Naive thymus-derived CD8-positive, alpha-beta T cell (primary cell): Measurements from ENCODE around the gene AOPEP. TPM values are rescaled to one million over a fixed set of nuclear protein-coding genes. Genes with fewer than 3 reads are reported as not detected.

Experiments used
- ATAC-seq, 2 donors: fragments of 150-1000 bp; cut with Tn5 transposase in 1 of 2; sonication (Bioruptor Pico), chemical (Tn5 transposase) in 1 of 2; 1 replicate in 1 of 2; 2 replicates in 1 of 2; pipeline ENCODE4 v1.10.0; 2021; ENCODE audit warnings: mild to moderate bottlenecking in 2 of 2, moderate library complexity in 2 of 2
- POLR2A ChIA-PET: fragments of 350-600 bp; sonication (Branson Sonifier 250); formaldehyde crosslinking; loops from one replicate; lab custom pipeline; 2021; ENCODE audit warnings: antibody characterized with exemption; lab: Charles Lee
- DNase-seq, 10 donors: peaks; one replicate each; pipeline versions ENCODE4 v3.0.0 to v3.0.0-alpha.2; 2020 to 2022
- H3K27ac Mint-ChIP-seq, 10 donors: one replicate each; pipeline ENCODE4 v1.8.0; 2020 to 2022; ENCODE audit warnings: mild to moderate bottlenecking in 10 of 10, mixed read lengths in 10 of 10, moderate library complexity in 4 of 10, inconsistent platforms in 1 of 10
- H3K27me3 Mint-ChIP-seq, 5 donors: one replicate each; pipeline ENCODE4 v1.8.0; 2021 to 2022; ENCODE audit warnings: mixed read lengths in 5 of 5
- H3K36me3 Mint-ChIP-seq, 3 donors: one replicate each; pipeline ENCODE4 v1.8.0; 2020 to 2022; ENCODE audit warnings: mixed read lengths in 3 of 3, mild to moderate bottlenecking in 2 of 3, inconsistent platforms in 1 of 3
- H3K4me1 Mint-ChIP-seq, 4 donors: one replicate each; pipeline ENCODE4 v1.8.0; 2021 to 2022; ENCODE audit warnings: mixed read lengths in 4 of 4
- H3K4me3 Mint-ChIP-seq, 10 donors: one replicate each; pipeline ENCODE4 v1.8.0; 2020 to 2022; ENCODE audit warnings: mild to moderate bottlenecking in 10 of 10, mixed read lengths in 10 of 10, moderate library complexity in 6 of 10, inconsistent platforms in 1 of 10
- H3K9me3 Mint-ChIP-seq, 9 donors: one replicate each; pipeline ENCODE4 v1.8.0; 2020 to 2022; ENCODE audit warnings: mixed read lengths in 9 of 9, mild to moderate bottlenecking in 3 of 9, inconsistent platforms in 1 of 9, moderate library complexity in 1 of 9
- polyA plus RNA-seq, 3 donors: library from polyadenylated mRNA; unstranded; fragments of 300-500 nt; fragmentation: Illumina TruSeq; gene quantifications; one replicate each; pipeline ENCODE4 v1.2.3, GENCODE V29; 2021
- total RNA-seq, 8 experiments: library from RNA in 2 of 8; stranded (reverse) in 2 of 8; gene quantifications; one replicate each; pipeline ENCODE4 v1.2.3 and lab custom pipeline; 2021 to 2026

Gene AOPEP
- total and polyA plus RNA-seq, 5 experiments from 2014 or later: 4.3 to 10.8 (median 7.4) TPM

DNA sequence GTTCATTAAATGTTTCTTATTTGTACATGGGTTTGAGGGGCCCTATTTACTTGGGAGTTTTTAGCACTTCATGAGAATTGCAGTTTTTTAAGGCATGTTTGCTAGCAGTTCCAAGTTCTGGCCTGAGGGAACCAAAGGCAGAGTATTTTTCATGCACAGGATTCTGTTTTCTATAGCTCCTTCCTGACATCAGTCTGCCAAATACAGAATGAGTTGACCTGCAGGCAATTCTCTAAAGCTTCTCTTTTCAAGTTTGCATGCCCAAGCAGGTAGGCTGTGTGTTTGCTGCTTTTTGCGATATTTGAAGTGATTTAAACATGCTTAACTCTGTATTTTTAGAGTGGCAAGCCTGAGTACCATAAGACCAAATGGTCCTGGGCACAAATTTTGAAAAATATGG is 75.8 kb downstream of the AOPEP start:
- Mint-ChIP-seq H3K4me1 (peaks cover 0 to 17% (median 3%) of the 10 kb centered on the region in 4 donors), H3K27ac (no peak overlapping the region), H3K27me3 (no peaks in the 10 kb centered on the region), H3K4me3 (no peak overlapping the region), H3K36me3 (peaks cover 7 to 48% (median 46%) of the 10 kb centered on the region in 3 donors), H3K9me3 (no peaks in the 10 kb centered on the region)
- DNase-seq (no peak), ATAC-seq (no peak)
- POLR2A ChIA-PET: no interaction called here

GRCh38 chr9:94802793-94803192 is 76.3 kb downstream of the AOPEP start:
- H3K27me3 Mint-ChIP-seq: no peaks in the 10 kb centered on the region
- H3K27ac Mint-ChIP-seq: no peak overlapping the region
- no peak overlapping the region for H3K4me3 Mint-ChIP-seq
- ATAC-seq (no peak), DNase-seq (no peak)
- peaks cover 0 to 17% (median 3%) of the 10 kb centered on the region in 4 donors for H3K4me1 Mint-ChIP-seq
- no peaks in the 10 kb centered on the region for H3K9me3 Mint-ChIP-seq
- POLR2A ChIA-PET: no interaction called here
- H3K36me3 Mint-ChIP-seq: peaks cover 7 to 54% (median 52%) of the 10 kb centered on the region in 3 donors

DNA sequence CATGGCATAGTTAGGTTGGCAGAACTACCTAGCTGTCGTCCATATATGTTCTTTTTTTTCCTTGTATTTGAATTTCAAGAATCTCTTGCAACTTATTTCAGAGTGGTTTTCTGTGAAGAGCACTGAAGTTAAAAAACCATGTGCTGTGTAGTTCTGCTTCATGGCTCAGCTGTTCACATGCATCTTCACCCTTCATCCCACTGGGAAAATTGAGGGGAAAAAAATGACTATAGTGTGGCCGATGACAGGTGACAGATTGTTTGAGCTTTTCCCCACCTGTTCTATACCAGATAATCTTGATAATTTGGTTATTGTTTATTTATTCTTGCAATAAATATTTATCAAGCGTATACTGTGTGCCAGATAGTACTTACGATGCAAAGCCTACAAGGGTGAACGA is 77.8 kb downstream of the AOPEP start:
- H3K36me3 Mint-ChIP-seq: peaks cover 7 to 64% (median 46%) of the 10 kb centered on the region in 3 donors
- no peak for ATAC-seq
- POLR2A ChIA-PET: no interaction called here
- no peak overlapping the region for H3K27ac Mint-ChIP-seq
- no peaks in the 10 kb centered on the region for H3K9me3 Mint-ChIP-seq
- no peaks in the 10 kb centered on the region for H3K27me3 Mint-ChIP-seq
- no peak overlapping the region for H3K4me3 Mint-ChIP-seq
- peaks cover 0 to 17% (median 3%) of the 10 kb centered on the region in 4 donors for H3K4me1 Mint-ChIP-seq
- no peak for DNase-seq

- no peak for ATAC-seq
- no peak overlapping the region for H3K27ac Mint-ChIP-seq
- no peaks in the 10 kb centered on the region for H3K27me3 Mint-ChIP-seq
- DNase-seq: no peak
- H3K4me3 Mint-ChIP-seq: no peak overlapping the region
- H3K9me3 Mint-ChIP-seq: no peaks in the 10 kb centered on the region
- peaks cover 6 to 66% (median 43%) of the 10 kb centered on the region in 3 donors for H3K36me3 Mint-ChIP-seq
- peaks cover 0 to 17% (median 3%) of the 10 kb centered on the region in 4 donors for H3K4me1 Mint-ChIP-seq
- POLR2A ChIA-PET: no interaction called here
Measured at GRCh38 chr9:94805051-94805489, 78.6 kb downstream of the AOPEP start.

DNA sequence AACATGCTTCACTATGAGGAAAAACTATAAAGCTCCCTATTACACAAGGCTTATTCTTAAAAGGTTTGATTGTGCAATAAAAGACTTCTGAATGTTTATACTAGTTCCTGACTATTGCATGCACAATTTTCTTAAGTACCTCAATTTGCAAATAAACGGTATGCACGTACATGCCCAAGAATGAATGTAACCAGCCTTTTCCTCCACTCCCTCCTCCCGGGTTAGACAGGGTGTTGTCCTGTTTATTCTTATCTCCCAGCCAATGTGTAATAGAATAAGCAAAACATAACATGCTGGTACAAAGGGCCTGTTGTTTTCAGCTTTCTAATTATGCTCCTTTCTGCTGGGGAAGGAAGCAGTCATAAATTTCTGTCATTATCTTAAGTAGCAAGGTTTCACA is 79.1 kb downstream of the AOPEP start:
- H3K27ac Mint-ChIP-seq: no peak overlapping the region
- DNase-seq (no peak), ATAC-seq (no peak)
- H3K4me1 Mint-ChIP-seq: peaks cover 0 to 17% (median 3%) of the 10 kb centered on the region in 4 donors
- no peaks in the 10 kb centered on the region for H3K9me3 Mint-ChIP-seq
- H3K36me3 Mint-ChIP-seq: peaks cover under 1 to 65% (median 41%) of the 10 kb centered on the region in 3 donors
- POLR2A ChIA-PET: no interaction called here
- no peak overlapping the region for H3K4me3 Mint-ChIP-seq
- no peaks in the 10 kb centered on the region for H3K27me3 Mint-ChIP-seq

- Mint-ChIP-seq H3K27me3 (no peaks in the 10 kb centered on the region), H3K36me3 (peaks cover 0 to 56% (median 36%) of the 10 kb centered on the region in 3 donors), H3K27ac (peak overlapping the region in 1 of 10 donors; percentile 31), H3K4me3 (no peak overlapping the region), H3K4me1 (peaks cover 0 to 17% (median 3%) of the 10 kb centered on the region in 4 donors), H3K9me3 (no peaks in the 10 kb centered on the region)
- POLR2A ChIA-PET: no interaction called here
- no peak for DNase-seq
- ATAC-seq: no peak
Measured at GRCh38 chr9:94806307-94806893, 79.9 kb downstream of the AOPEP start.

- H3K4me1 Mint-ChIP-seq: peaks cover 0 to 14% (median 2%) of the 10 kb centered on the region in 4 donors
- DNase-seq (no peak), ATAC-seq (no peak)
- H3K27me3 Mint-ChIP-seq: no peaks in the 10 kb centered on the region
- H3K4me3 Mint-ChIP-seq: no peak overlapping the region
- POLR2A ChIA-PET: no interaction called here
- H3K36me3 Mint-ChIP-seq: peaks cover 0 to 48% (median 29%) of the 10 kb centered on the region in 3 donors
- H3K27ac Mint-ChIP-seq: no peak overlapping the region
- no peaks in the 10 kb centered on the region for H3K9me3 Mint-ChIP-seq
Measured at GRCh38 chr9:94807556-94807955, 81.1 kb downstream of the AOPEP start.

DNA sequence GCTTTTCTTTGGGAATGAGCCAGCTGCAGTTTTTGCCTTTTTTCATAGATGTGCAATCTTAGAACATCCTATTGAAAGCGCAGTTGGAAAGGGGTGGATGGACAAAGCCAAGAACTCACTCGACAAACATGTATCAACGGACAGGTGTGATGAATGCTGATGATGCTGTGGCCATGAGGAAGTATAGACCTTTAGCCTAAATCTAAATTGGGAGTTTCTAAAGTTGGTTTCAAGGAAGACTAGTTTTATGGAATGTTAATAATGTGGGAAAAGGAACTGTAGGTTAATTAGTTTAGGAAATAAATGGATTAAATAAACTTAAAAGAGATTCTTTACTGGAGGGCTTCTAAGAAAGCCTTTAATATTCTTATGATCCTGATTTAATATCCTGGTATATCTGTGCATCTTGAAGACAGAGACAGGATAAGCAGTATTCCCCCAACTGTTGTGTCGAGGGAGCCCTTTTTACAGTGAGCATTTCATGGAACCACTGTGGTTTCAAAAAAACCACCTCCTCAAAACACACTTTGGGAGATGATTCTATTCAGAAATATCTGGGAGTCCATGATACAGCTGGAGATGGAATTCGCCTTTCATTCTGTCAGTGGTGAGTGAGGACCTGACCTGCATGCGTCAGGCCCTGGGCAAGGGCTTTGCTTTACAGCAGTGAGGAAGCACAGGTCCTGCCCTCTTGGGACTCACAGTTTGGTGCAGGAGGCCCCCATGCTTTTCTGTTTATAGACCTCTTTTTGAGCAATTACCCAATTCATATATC is 82.6 kb downstream of the AOPEP start:
- Mint-ChIP-seq H3K27ac (no peak overlapping the region), H3K4me1 (peaks cover 0 to 9% (median 1%) of the 10 kb centered on the region in 4 donors), H3K27me3 (no peaks in the 10 kb centered on the region), H3K36me3 (peaks cover 0 to 41% (median 32%) of the 10 kb centered on the region in 3 donors), H3K4me3 (no peak overlapping the region), H3K9me3 (no peaks in the 10 kb centered on the region)
- ATAC-seq (no peak), DNase-seq (no peak)
- POLR2A ChIA-PET: no interaction called here

GRCh38 chr9:94809778-94810177 is 83.3 kb downstream of the AOPEP start:
- POLR2A ChIA-PET: no interaction called here
- Mint-ChIP-seq H3K4me1 (peaks cover 0 to 9% (median 1%) of the 10 kb centered on the region in 4 donors), H3K4me3 (no peak overlapping the region), H3K27ac (no peak overlapping the region), H3K9me3 (no peaks in the 10 kb centered on the region), H3K27me3 (no peaks in the 10 kb centered on the region), H3K36me3 (peaks cover 0 to 40% (median 29%) of the 10 kb centered on the region in 3 donors)
- no peak for ATAC-seq
- DNase-seq: no peak

GRCh38 chr9:94811074-94811473 is 84.6 kb downstream of the AOPEP start:
- no peaks in the 10 kb centered on the region for H3K27me3 Mint-ChIP-seq

DNA sequence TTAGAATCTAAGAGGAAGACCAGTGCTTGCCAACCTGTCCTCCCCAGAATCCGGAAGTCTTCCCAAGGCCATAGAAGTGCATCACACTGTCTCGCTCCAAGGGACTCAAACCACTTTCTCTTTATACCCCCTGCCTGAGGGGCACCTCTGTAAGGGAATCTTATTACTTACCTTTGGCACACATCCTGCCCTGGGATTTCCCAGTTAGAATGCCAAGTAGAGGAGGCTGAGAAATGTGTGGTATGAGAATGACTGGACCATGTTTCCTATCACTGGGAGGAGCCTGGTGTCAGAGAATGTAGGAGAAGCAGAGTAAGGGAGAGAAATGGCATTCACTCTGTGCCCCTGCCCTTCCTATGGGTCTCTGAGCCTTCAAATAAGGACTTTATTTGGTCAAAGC is 85.8 kb downstream of the AOPEP start:
- Mint-ChIP-seq H3K4me1 (no peaks in the 10 kb centered on the region), H3K27ac (no peak overlapping the region), H3K36me3 (peaks cover 0 to 27% (median 22%) of the 10 kb centered on the region in 3 donors), H3K4me3 (no peak overlapping the region), H3K27me3 (no peaks in the 10 kb centered on the region), H3K9me3 (no peaks in the 10 kb centered on the region)
- ATAC-seq (no peak), DNase-seq (no peak)
- POLR2A ChIA-PET: no interaction called here

More at GRCh38 chr9:94811074-94811473, 84.6 kb downstream of the AOPEP start:
- POLR2A ChIA-PET: no interaction called here
- H3K36me3 Mint-ChIP-seq: peaks cover 0 to 33% (median 30%) of the 10 kb centered on the region in 3 donors
- no peak overlapping the region for H3K4me3 Mint-ChIP-seq
- ATAC-seq: no peak
- H3K27ac Mint-ChIP-seq: no peak overlapping the region
- peaks cover 0 to 5% (median under 1%) of the 10 kb centered on the region in 4 donors for H3K4me1 Mint-ChIP-seq
- no peaks in the 10 kb centered on the region for H3K9me3 Mint-ChIP-seq
- DNase-seq: no peak

GRCh38 chr9:94813379-94813778 is 86.9 kb downstream of the AOPEP start:
- ATAC-seq: no peak
- H3K4me3 Mint-ChIP-seq: no peak overlapping the region
- no peak overlapping the region for H3K27ac Mint-ChIP-seq
- POLR2A ChIA-PET: no interaction called here
- H3K27me3 Mint-ChIP-seq: no peaks in the 10 kb centered on the region
- H3K9me3 Mint-ChIP-seq: no peaks in the 10 kb centered on the region
- H3K4me1 Mint-ChIP-seq: no peaks in the 10 kb centered on the region
- no peak for DNase-seq
- peaks cover 0 to 22% (median 18%) of the 10 kb centered on the region in 3 donors for H3K36me3 Mint-ChIP-seq
